Smooth muscle cell (in vitro differentiated cells): ENCODE results near the gene DAPK1. TPM values are rescaled to one million over a fixed set of nuclear protein-coding genes. Genes with fewer than 3 reads are reported as not detected.

Experiments
- DNase-seq: peaks from one replicate; lab custom pipeline; 2025; ENCODE audit not compliant: unreplicated experiment; lab: John Stamatoyannopoulos, UW
- H2AFZ ChIP-seq: fragments of 200-600 bp; sonication (generic); 2 replicates; pipeline ENCODE4 v1.6.0; 2016; ENCODE audit warnings: antibody characterized with exemption, low read depth, mild to moderate bottlenecking
- H3F3A ChIP-seq: fragments of 200-600 bp; sonication (generic); 2 replicates; pipeline ENCODE4 v1.6.0; 2017; ENCODE audit warnings: antibody characterized with exemption, low read depth
- H3K27ac ChIP-seq: fragments of 200-600 bp; sonication (generic); 2 replicates; pipeline ENCODE4 v1.5.1; 2016; ENCODE audit warnings: low read depth, mild to moderate bottlenecking
- H3K27me3 ChIP-seq: fragments of 200-600 bp; sonication (generic); 2 replicates; pipeline ENCODE4 v1.6.1; 2016; ENCODE audit warnings: low read depth, mild to moderate bottlenecking
- H3K36me3 ChIP-seq: fragments of 200-600 bp; sonication (generic); 2 replicates; pipeline ENCODE4 v1.5.1; 2016; ENCODE audit warnings: low read depth
- H3K4me1 ChIP-seq: fragments of 200-600 bp; sonication (generic); 2 replicates; pipeline ENCODE4 v1.5.1; 2016; ENCODE audit warnings: low read depth
- H3K4me2 ChIP-seq: fragments of 200-600 bp; sonication (generic); 2 replicates; pipeline ENCODE4 v1.6.0; 2016; ENCODE audit warnings: mild to moderate bottlenecking
- H3K4me3 ChIP-seq: fragments of 200-600 bp; sonication (generic); 2 replicates; pipeline ENCODE4 v1.5.1; 2016; ENCODE audit warnings: mild to moderate bottlenecking
- H3K79me2 ChIP-seq: fragments of 200-600 bp; sonication (generic); 2 replicates; pipeline ENCODE4 v1.6.0; 2016; ENCODE audit warnings: low read depth, mild to moderate bottlenecking
- H3K9ac ChIP-seq: fragments of 200-600 bp; sonication (generic); 2 replicates; pipeline ENCODE4 v1.6.0; 2016; ENCODE audit warnings: low read depth
- H3K9me3 ChIP-seq: fragments of 200-600 bp; sonication (generic); replicated peaks from 2 replicates; pipeline ENCODE4 v1.5.1; 2016; ENCODE audit warnings: low read depth
- H4K20me1 ChIP-seq: fragments of 200-600 bp; sonication (generic); 2 replicates; pipeline ENCODE4 v1.6.0; 2016; ENCODE audit warnings: low read depth
- WGBS: methylation state at CpG from one replicate; pipeline ENCODE4 v1.1.7; 2016; ENCODE audit warnings: low lambda C conversion rate; 5-methylcytosine and 5-hydroxymethylcytosine counted together
- polyA plus RNA-seq: library from polyadenylated mRNA; unstranded; fragments of >200 nt; fragmentation: Nextera tagmentation; extraction: Ambion mirVana; gene quantifications from 2 replicates; pipeline ENCODE4 v1.2.1, GENCODE V29; 2016
- total RNA-seq: library from RNA; depleted of rRNA; stranded (reverse); fragments of >200 nt; gene quantifications from 2 replicates; pipeline ENCODE4 v1.2.3, GENCODE V29; 2014
- TF ChIP-seq, protein P1 (sequence below): fragments of 200-600 bp; sonication (generic); IDR thresholded peaks from 2 replicates; pipeline ENCODE4 v1.5.1; 2017; ENCODE audit warnings: borderline replicate concordance, mild to moderate bottlenecking, antibody characterized with exemption; ENCODE audit not compliant: insufficient read depth, poor library complexity, severe bottlenecking

Gene DAPK1
- total and polyA plus RNA-seq, 2 experiments from 2014 or later = 12.6 to 20.3 TPM

DNA sequence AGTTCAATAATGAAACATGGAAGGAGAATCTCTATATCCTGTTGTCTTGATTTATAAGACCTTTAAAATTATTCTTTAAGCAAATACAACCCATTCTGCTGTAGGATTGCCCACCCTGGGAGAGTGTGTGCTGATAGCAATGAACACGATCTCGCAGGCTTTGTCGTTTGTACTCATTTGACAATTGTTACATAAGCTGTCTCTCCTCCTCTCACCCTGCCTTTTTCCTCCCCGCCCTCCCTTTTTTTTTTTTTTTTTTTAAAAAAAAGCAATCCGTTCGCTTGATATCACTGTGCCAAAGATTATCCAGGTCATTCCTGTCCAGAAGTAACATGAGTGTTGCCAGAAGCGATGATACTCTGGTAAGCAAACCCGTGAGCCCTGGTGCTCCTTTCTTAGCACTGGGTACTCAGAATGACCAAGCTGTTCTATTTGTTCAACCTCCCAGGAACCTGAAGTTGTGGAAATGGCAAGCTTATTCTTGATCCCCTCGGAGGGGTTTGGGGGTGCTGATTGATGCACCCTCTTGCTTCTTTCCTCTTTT lies 145.5 kb downstream of the DAPK1 start:
- H3K27me3 ChIP-seq = no peaks in the 10 kb centered on the region
- no peak overlapping the region for H2AFZ ChIP-seq
- WGBS = 90% methylated on average over 9 of the region's 9 CpGs
- H3K9ac ChIP-seq = no peak overlapping the region
- DNase-seq = no peak
- H4K20me1 ChIP-seq = no peaks in the 10 kb centered on the region
- peaks cover 11% of the 10 kb centered on the region for H3F3A ChIP-seq
- H3K4me3 ChIP-seq = no peak overlapping the region
- no peak overlapping the region for H3K4me2 ChIP-seq
- no peaks in the 10 kb centered on the region for H3K79me2 ChIP-seq
- TF ChIP-seq, protein P1, sequence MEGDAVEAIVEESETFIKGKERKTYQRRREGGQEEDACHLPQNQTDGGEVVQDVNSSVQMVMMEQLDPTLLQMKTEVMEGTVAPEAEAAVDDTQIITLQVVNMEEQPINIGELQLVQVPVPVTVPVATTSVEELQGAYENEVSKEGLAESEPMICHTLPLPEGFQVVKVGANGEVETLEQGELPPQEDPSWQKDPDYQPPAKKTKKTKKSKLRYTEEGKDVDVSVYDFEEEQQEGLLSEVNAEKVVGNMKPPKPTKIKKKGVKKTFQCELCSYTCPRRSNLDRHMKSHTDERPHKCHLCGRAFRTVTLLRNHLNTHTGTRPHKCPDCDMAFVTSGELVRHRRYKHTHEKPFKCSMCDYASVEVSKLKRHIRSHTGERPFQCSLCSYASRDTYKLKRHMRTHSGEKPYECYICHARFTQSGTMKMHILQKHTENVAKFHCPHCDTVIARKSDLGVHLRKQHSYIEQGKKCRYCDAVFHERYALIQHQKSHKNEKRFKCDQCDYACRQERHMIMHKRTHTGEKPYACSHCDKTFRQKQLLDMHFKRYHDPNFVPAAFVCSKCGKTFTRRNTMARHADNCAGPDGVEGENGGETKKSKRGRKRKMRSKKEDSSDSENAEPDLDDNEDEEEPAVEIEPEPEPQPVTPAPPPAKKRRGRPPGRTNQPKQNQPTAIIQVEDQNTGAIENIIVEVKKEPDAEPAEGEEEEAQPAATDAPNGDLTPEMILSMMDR = no peak
- no peaks in the 10 kb centered on the region for H3K9me3 ChIP-seq
- no peaks in the 10 kb centered on the region for H3K36me3 ChIP-seq
- peaks cover 16% of the 10 kb centered on the region for H3K4me1 ChIP-seq
- no peak overlapping the region for H3K27ac ChIP-seq

- H3K9me3 ChIP-seq = no peaks in the 10 kb centered on the region
- H3K27ac ChIP-seq = no peak overlapping the region
- H3K79me2 ChIP-seq = no peaks in the 10 kb centered on the region
- H3K4me2 ChIP-seq = peak overlapping the region; percentile 47
- peaks cover 11% of the 10 kb centered on the region for H3F3A ChIP-seq
- H4K20me1 ChIP-seq = no peaks in the 10 kb centered on the region
- H3K4me3 ChIP-seq = no peak overlapping the region
- 74% methylated on average over 9 of the region's 9 CpGs for WGBS
- TF ChIP-seq, protein P1 = no peak
- DNase-seq = no peak
- peaks cover 16% of the 10 kb centered on the region for H3K4me1 ChIP-seq
- no peaks in the 10 kb centered on the region for H3K36me3 ChIP-seq
- no peak overlapping the region for H3K9ac ChIP-seq
- no peaks in the 10 kb centered on the region for H3K27me3 ChIP-seq
- H2AFZ ChIP-seq = no peak overlapping the region
Measured at GRCh38 chr9:87643778-87644570, 146.3 kb downstream of the DAPK1 start.

- TF ChIP-seq, protein P1 = no peak
- H3K36me3 ChIP-seq = no peaks in the 10 kb centered on the region
- no peak overlapping the region for H3K4me3 ChIP-seq
- DNase-seq = no peak
- H3K27ac ChIP-seq = no peak overlapping the region
- no peaks in the 10 kb centered on the region for H3K27me3 ChIP-seq
- peak overlapping the region; percentile 47 for H3K4me2 ChIP-seq
- peaks cover 7% of the 10 kb centered on the region for H3F3A ChIP-seq
- H3K4me1 ChIP-seq = peaks cover 16% of the 10 kb centered on the region
- no peaks in the 10 kb centered on the region for H3K9me3 ChIP-seq
- H4K20me1 ChIP-seq = no peaks in the 10 kb centered on the region
- H3K79me2 ChIP-seq = no peaks in the 10 kb centered on the region
- whole genome bisulfite sequencing = 97% methylated on average over 1 of the region's 1 CpG
- no peak overlapping the region for H3K9ac ChIP-seq
- no peak overlapping the region for H2AFZ ChIP-seq
Measured at GRCh38 chr9:87644659-87645058, 147.0 kb downstream of the DAPK1 start.
